Posterior cingulate gyrus (tissue), 11 donors: ENCODE results near the gene MAPK8.
"Not testable (repeated sequence)": the region's sequence is repeated elsewhere in the genome, so short reads cannot be mapped to it uniquely, and the experiment has no call there.

Source experiments
- DNase-seq, 10 donors: peaks; one replicate each; pipeline versions ENCODE4 v3.0.0 to v3.0.0-alpha.2; 2020 to 2021; ENCODE audit warnings: mixed read lengths in 3 of 10
- intact Hi-C: fragments of 100-400 bp; cut with DNase I; formaldehyde crosslinking; loops from one replicate; pipeline ENCODE4 v1.15.1; 2023

MAPK8 gene

GRCh38 chr10:48306265-48306869, at the start of gene MAPK8:
Gene MAPK8 (plus strand): TSS chr10:48306677. CDS start chr10:48401661, 94,984 bp downstream.
- intact Hi-C loops, result no loop called here
- DNase-seq, result peak; percentile 74 to 98 (median 83)

DNA sequence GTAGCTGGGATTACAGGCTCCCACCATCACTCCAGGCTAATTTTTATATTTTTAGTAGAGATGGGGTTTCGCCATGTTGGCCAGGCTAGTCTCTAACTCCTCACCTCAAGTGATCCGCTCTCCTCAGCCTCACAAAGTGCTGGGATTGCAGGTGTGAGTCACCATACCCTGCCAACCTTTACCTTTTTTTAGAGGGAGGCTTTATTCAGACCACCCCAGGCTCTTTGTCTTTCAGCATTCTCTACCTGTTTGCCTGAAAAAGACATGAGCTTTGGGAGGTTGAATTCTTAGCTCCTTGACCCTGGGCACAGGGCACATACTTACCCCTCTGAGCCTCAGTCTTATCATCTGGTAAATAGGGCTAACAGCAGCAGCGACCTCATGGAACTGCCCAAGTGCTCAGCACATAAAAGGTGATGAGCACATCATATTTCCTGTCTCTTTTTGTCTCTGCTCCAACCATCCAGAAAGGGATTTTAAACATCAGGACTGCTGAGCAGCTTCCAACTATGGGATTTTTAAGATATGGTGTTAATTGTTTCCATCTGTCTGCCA, 49.0 kb upstream of the MAPK8 start:
- no peak for DNase-seq
- intact Hi-C loops, result no loop called here

DNA sequence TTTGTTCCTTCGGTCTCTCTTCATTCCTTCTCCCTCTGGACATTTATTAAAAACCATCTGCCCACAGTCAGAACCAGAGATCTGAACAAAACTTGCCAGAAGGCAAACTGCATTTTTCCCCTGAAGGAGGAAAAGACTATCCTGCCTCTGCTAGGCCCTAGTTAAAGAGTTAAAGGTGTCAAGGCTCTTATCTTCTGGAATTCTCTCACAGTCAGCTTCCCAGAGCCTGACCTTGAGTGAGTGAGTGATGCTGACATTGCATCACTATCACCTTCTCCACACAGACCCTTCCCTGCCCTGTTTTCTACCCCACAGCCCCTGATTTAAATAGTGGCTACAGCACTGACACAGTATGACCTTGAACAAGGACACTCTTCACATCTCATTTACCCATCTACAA, 48.4 kb upstream of the MAPK8 start:
- intact Hi-C loops, result no loop called here
- DNase-seq, result no peak

DNA sequence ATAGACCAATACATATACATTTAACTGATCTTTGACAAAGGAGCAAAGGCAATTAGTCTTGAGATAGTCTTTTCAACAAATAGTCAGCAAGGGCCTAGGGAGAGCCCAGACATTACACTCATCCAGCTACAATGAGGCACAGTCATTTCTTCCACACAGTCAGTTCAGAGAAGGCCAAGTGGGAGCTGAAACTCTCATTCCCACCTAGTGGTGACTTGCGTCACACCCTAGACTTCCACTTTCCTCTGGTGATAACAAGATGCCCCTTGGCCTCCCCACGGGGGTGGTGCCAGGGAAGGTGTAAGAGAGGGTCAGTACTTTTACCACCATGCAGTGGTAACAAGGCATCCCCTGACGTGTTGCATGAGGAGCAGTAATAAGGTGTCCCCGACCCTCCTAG, 39.9 kb upstream of the MAPK8 start:
- no peak for DNase-seq
- intact Hi-C loops, result no loop called here

DNA sequence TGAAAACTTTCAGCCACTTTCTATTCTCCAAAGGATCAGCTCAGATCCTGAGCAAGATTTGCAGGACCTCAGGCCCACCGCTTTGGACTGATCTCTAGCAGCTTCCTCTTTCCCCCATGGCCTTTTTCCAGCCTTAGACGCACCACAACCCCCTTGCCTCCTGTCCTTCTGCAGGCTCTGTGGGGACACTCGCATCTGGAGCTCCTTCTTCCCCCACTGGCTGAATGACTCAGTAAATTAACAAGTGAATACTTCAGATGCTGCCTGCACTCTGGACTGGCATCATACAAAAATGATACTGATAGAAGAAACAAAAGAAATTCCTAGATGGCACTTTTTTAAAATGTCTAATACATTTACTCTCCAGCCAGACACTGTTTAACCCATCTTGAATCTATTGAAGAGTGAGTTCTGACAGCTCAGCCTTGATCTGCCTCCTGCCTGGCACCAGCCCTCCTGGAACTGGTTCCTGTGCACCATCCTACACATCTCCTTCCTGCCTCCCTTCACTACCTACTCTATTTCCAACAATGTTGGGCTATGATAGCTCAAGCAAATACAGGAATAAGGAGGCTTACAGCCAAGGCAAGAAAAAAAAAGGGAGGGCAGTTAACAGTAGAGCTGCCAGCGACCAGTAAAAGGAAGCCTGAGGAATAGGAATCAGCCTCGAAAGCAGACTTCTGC, 35.3 kb upstream of the MAPK8 start:
- intact Hi-C loops, result no loop called here
- peak in 1 of 10 donors; percentile 82 for DNase-seq

GRCh38 chr10:48272682-48273081, 33.8 kb upstream of the MAPK8 start:
- DNase-seq, result no peak
- intact Hi-C loops, result no loop called here

DNA sequence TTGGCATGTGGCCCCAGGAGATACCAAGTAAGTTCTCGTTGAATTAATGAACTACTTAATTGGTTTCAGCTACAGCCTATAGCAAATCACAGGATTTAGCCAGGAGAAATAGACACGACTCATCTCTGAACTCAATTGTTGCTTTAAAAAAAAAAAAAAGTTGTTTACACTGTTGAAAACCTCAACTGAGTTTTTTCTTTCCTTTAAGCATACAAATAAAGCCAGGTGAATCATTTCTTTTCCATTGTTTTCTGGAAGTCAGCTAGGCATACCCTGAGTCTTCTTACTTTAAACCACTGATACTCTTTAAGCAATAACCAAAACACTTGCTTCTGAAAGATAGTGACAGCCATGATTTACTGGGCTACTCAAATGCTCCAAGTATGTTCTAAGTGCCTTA, 32.7 kb upstream of the MAPK8 start:
- intact Hi-C loops, result no loop called here
- no peak for DNase-seq

DNA sequence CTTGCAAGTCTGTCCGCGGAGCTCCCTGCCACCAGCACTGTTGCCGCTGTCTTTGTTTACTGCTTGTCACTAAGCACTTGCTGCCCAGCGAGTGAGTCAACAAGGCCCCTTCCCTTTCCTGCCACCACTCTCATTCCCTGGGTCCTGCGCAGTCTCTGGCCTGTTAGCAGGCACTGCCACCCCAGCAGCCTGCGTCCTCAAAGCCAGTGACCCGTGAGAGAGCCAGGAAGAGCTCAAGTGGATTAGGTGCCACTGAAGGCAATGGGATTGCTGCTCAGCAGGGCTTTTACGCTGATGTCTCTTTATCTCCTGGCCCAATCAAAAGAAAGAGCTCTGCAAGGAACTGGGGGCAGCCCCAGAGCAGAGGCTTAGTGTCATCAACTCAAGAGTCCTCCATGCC, 31.8 kb upstream of the MAPK8 start, which contains the start of gene FRMPD2:
Gene FRMPD2 (minus strand): TSS at position 61 of the 400 bp plus-strand sequence. CDS start 129 bp downstream, outside the sequence.
- peak in 2 of 10 donors; percentile 16 to 76 for DNase-seq
- intact Hi-C loops, result no loop called here

- intact Hi-C loops, result no loop called here
These were observed 29.4 kb upstream of the MAPK8 start for GRCh38 chr10:48277093-48277492.

DNA sequence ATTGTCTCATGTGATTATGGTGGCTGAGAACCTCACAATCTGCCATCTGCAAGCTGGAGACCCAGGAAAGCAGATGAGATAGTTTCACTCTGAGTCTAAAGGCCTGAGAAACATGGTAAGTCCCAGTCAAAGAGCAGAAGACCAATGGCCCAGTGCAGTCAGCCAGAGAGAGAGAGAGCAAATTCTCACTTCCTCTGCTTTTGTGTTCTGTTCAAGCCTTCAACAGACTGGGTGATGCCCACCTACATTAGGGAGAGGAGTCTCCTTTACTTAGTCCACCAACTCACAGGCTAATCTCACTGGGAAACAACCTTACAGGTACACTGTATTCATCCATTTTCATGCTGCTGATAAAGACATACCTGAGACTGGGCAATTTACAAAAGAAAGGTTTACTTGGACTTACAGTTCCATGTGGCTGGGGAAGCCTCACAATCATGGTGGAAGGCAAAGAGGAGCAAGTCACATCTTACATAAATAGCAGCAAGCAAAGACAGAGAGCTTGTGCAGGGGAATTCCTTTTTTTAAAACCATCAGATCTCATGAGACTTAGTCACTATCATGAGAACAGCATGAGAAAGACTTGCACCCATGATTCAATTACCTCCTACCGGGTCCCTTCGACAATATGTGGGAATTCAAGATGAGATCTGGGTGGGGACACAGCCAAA, 27.3 kb upstream of the MAPK8 start:
- intact Hi-C loops, result no loop called here
- no peak for DNase-seq

More at GRCh38 chr10:48277093-48277492, 29.4 kb upstream of the MAPK8 start:
- DNase-seq, result no peak

DNA sequence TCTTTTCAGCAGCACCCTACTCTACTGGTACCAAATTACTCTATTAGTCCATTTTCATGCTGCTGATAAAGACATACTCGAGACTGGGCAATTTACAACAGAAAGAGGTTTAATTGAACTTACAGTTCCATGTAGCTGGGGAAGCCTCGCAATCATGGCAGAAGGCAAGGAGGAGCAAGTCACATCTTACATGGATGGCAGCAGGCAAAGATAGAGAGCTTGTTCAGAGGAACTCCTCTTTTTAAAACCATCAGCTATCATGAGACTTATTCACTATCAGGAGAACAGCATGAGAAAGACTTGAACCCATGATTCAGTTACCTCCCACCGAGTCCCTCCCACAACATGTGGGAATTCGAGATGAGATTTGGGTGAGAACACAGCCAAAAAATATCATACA, 24.8 kb upstream of the MAPK8 start:
- intact Hi-C loops, DNase-seq: not testable (repeated sequence)

DNA sequence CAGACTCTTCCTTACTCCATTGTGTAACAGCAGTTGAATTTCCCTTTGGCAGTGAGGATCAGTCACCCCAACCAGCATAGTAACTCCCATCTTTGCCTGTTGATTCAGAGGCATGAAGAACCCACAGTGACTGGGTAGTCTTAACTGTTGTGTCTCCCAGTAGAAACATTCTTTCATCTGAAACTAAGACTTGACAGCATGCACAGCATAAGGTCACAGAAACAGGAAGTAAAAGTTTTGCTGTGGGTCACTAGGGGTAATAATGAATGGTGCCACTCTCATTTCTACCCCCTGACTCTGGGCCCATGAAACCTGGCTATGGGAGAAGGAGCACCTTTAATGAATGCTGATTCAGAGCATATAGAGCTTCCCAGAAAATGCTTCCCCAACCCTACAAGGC, 23.6 kb upstream of the MAPK8 start:
- no peak for DNase-seq
- intact Hi-C loops, result no loop called here

DNA sequence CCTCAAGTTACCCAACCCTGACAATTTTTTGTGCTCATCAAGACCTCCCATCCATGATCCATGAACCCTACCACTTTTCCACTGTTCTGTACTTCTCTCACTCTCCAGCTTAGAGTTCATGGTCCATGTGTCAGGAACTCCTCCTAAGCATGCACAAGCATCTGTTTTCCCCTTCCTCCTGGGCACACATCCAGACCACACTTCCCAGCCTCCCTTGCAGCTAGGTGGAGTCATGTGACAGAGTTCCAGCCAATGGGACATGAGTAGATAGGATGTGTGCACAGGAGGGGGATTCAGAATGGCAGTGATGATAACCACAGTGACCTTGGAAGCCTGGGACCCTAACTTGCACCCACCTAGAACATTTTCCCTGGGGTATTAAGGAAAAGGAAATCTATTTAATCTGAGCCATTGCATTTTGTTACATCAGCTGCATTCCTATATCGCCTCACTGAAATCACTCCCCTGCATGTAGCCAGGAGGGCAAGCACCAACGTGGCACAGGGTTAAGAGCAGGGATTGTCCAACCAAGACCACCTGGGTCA, 22.4 kb upstream of the MAPK8 start:
- intact Hi-C loops, result no loop called here

DNA sequence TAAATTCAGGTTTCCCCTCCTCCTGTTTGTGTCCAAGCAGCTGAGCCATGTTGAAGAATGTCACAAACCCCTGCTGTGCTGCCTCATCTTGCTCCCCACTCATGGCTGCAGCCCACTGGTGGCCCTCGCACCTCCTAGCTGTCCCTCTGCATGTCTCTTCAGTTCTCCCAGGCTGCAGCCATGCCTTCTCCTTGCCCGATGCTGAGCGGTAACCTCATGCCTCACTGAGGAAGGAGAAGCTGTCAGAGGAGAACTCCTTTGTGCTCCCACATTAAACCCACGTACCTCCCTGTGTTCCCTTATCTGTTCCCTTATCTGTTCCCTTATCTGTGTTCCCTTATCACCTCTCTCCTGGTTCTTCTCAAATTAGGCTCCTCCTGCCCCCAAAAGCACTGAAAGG, 21.7 kb upstream of the MAPK8 start:
- DNase-seq, result no peak
- intact Hi-C loops, result no loop called here

More for the DNA sequence above, 22.4 kb upstream of the MAPK8 start:
- DNase-seq, result no peak

- intact Hi-C loops, result no loop called here
- no peak for DNase-seq
These were observed 20.8 kb upstream of the MAPK8 start for GRCh38 chr10:48285710-48286109.

GRCh38 chr10:48286356-48286755, 20.1 kb upstream of the MAPK8 start:
- intact Hi-C loops, result no loop called here

GRCh38 chr10:48287417-48288391, 18.8 kb upstream of the MAPK8 start:
- DNase-seq, result peak; percentile 65 to 96 (median 80)
- intact Hi-C loops, result no loop called here

More at GRCh38 chr10:48286356-48286755, 20.1 kb upstream of the MAPK8 start:
- DNase-seq, result no peak

DNA sequence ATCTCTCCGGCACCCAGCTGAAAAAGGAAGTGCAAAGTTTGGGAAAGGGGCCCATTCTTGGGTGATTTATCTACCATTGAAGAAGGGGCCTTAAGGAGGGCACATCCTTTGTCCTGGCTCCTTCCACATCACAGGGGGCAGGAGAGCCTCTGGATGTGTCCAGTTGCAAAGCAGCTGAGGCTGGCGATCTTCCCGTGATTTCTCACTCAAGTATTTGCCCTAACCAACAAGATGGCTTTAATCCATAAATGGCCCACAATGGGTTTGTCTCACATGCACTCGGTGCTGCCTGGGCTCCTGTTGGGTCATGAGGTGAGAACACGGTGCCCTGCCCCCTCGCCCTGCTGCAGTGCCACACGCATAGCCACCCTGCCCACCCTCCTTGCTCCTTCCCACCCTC, 17.8 kb upstream of the MAPK8 start:
- no peak for DNase-seq
- intact Hi-C loops, result no loop called here

- peak; percentile 47 to 94 (median 70) for DNase-seq
- intact Hi-C loops, result no loop called here
These were observed 16.8 kb upstream of the MAPK8 start for GRCh38 chr10:48289501-48290238.
